Measurements from ENCODE around the gene TDRD1. TPM values are rescaled to one million over a fixed set of nuclear protein-coding genes. Genes with fewer than 3 reads are reported as not detected.

Gene TDRD1
- total RNA-seq, 1 donor from 2014 or later, result 2.7 TPM

GRCh38 chr10:114173603-114173920, 5.6 kb upstream of the TDRD1 start:
- ATAC-seq, result peak; percentile 25
- no peak for DNase-seq
- intact Hi-C loops (cut with micrococcal nuclease), result no loop called here

- DNase-seq, result peak; percentile 97
- intact Hi-C loops (cut with micrococcal nuclease), result no loop called here
- ATAC-seq, result peak; percentile 99
These were observed 5.0 kb upstream of the TDRD1 start, which contains the start of gene CCDC186 for GRCh38 chr10:114173921-114174694. Gene CCDC186 (minus strand): TSS chr10:114174203. CDS start chr10:114163268, 10,935 bp downstream.

- ATAC-seq (peak; percentile 65), DNase-seq (peak; percentile 65)
- intact Hi-C loops (cut with micrococcal nuclease), result no loop called here
These were observed 4.4 kb upstream of the TDRD1 start for GRCh38 chr10:114174695-114175188.

GRCh38 chr10:114175667-114176066, 3.5 kb upstream of the TDRD1 start:
- intact Hi-C loops (cut with micrococcal nuclease), result no loop called here
- ATAC-seq (no peak), DNase-seq (no peak)

- no peak for DNase-seq
- intact Hi-C loops (cut with micrococcal nuclease), result no loop called here
- ATAC-seq, result no peak
These were observed 2.6 kb upstream of the TDRD1 start for GRCh38 chr10:114176511-114176910.

GRCh38 chr10:114179747-114180146, 594 bp downstream of the TDRD1 start:
- intact Hi-C loops (cut with micrococcal nuclease), result no loop called here
- ATAC-seq, result no peak
- no peak for DNase-seq

- intact Hi-C loops (cut with micrococcal nuclease), result no loop called here
- no peak for ATAC-seq
- no peak for DNase-seq
These were observed 1.8 kb downstream of the TDRD1 start for GRCh38 chr10:114180937-114181336.

GRCh38 chr10:114181971-114182370, 2.8 kb downstream of the TDRD1 start:
- intact Hi-C loops (cut with micrococcal nuclease), result no loop called here
- ATAC-seq (peak; percentile 92), DNase-seq (peak; percentile 80)

GRCh38 chr10:114183563-114183962, 4.4 kb downstream of the TDRD1 start:
- intact Hi-C loops (cut with micrococcal nuclease), result no loop called here
- DNase-seq (no peak), ATAC-seq (no peak)

- DNase-seq, result no peak
- no peak for ATAC-seq
- intact Hi-C loops (cut with micrococcal nuclease), result no loop called here
These were observed 5.1 kb downstream of the TDRD1 start for GRCh38 chr10:114184276-114184675.

GRCh38 chr10:114188001-114188400, 8.8 kb downstream of the TDRD1 start:
- intact Hi-C loops (cut with micrococcal nuclease), result no loop called here
- no peak for DNase-seq
- ATAC-seq, result no peak

- ATAC-seq (no peak), DNase-seq (no peak)
- intact Hi-C loops (cut with micrococcal nuclease), result no loop called here
These were observed 9.7 kb downstream of the TDRD1 start for GRCh38 chr10:114188900-114189299.

GRCh38 chr10:114189700-114190099, 10.5 kb downstream of the TDRD1 start:
- intact Hi-C loops (cut with micrococcal nuclease), result no loop called here
- DNase-seq (no peak), ATAC-seq (no peak)

GRCh38 chr10:114195079-114195478, 15.9 kb downstream of the TDRD1 start:
- intact Hi-C loops (cut with micrococcal nuclease), result no loop called here
- ATAC-seq, result no peak
- DNase-seq, result no peak

GRCh38 chr10:114199239-114199638, 20.1 kb downstream of the TDRD1 start:
- no peak for ATAC-seq
- intact Hi-C loops (cut with micrococcal nuclease), result no loop called here
- no peak for DNase-seq

GRCh38 chr10:114202812-114203211, 23.7 kb downstream of the TDRD1 start:
- intact Hi-C loops (cut with micrococcal nuclease), result no loop called here
- DNase-seq (no peak), ATAC-seq (no peak)

GRCh38 chr10:114206902-114207301, 27.7 kb downstream of the TDRD1 start:
- intact Hi-C loops (cut with micrococcal nuclease), result no loop called here
- no peak for ATAC-seq
- no peak for DNase-seq

- no peak for DNase-seq
- intact Hi-C loops (cut with micrococcal nuclease), result no loop called here
- no peak for ATAC-seq
These were observed 28.2 kb downstream of the TDRD1 start for GRCh38 chr10:114207349-114207748.

GRCh38 chr10:114208351-114208750, 29.2 kb downstream of the TDRD1 start:
- DNase-seq (no peak), ATAC-seq (peak; percentile 72)
- intact Hi-C loops (cut with micrococcal nuclease), result no loop called here

GRCh38 chr10:114212153-114212552, 33.0 kb downstream of the TDRD1 start:
- DNase-seq (no peak), ATAC-seq (no peak)
- intact Hi-C loops (cut with micrococcal nuclease), result no loop called here

GRCh38 chr10:114215033-114215432, 35.9 kb downstream of the TDRD1 start:
- ATAC-seq, result no peak
- intact Hi-C loops (cut with micrococcal nuclease), result no loop called here
- DNase-seq, result no peak
